Omental fat pad (tissue), 4 donors: ENCODE results near the gene MORN1. TPM values are rescaled to one million over a fixed set of nuclear protein-coding genes. Genes with fewer than 3 reads are reported as not detected.

ENCODE experiments used
- ATAC-seq: fragments of 150-250 bp; one replicate; pipeline ENCODE4 v1.9.1; 2016; ENCODE audit warnings: mild to moderate bottlenecking, moderate library complexity; ENCODE audit not compliant: low FRiP score
- DNase-seq: peaks from one replicate; pipeline ENCODE4 v3.0.0-alpha.2; 2019; ENCODE audit warnings: low spot score
- CTCF ChIP-seq, 3 donors: fragments of 450-650 bp; IDR thresholded peaks; one replicate each; pipeline ENCODE4 v1.5.1; 2016 to 2017; ENCODE audit warnings: antibody characterized with exemption in 3 of 3, mild to moderate bottlenecking in 3 of 3, moderate library complexity in 2 of 3
- total RNA-seq, 4 donors: library from RNA; depleted of rRNA; stranded (reverse); fragments of >200 nt; gene quantifications; one replicate each; pipeline ENCODE4 v1.1.0, GENCODE V29; 2016

MORN1 gene
- total RNA-seq, 4 donors from 2014 or later, result 4.0 to 9.1 (median 6.4) TPM

DNA sequence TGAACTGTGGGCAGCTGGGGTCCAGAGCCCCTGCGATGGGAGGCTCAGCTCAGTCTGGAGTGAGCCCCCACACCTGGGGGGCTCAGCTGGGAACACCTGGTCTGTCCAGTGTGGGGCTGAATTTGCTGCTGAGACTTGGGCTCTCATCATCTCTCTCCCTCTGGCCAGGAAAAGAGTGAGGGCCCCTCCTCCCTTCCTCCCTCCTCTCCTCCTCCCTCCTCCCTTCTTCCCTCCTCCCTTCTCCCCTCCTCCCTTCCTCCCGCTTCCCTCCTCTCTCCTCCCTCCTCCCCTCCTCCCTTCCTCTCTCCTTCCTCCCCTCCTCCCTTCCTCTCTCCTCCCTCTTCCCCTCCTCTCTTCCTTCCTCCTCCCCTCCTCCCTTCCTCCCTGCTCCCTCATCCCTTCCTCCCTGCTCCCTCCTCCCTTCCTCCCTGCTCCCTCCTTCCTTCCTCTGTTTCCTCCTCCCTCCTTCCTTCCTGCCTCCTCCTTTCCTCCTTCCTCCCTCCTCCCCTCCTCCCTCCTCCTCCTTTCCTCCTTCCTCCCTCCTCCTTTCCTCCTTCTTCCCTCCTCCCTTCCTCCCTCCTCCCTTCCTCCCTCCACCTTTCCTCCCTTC lies 44.5 kb upstream of the MORN1 start:
- no peak for TF ChIP-seq CTCF (IDR thresholded peaks at IDR 0.05)

DNA sequence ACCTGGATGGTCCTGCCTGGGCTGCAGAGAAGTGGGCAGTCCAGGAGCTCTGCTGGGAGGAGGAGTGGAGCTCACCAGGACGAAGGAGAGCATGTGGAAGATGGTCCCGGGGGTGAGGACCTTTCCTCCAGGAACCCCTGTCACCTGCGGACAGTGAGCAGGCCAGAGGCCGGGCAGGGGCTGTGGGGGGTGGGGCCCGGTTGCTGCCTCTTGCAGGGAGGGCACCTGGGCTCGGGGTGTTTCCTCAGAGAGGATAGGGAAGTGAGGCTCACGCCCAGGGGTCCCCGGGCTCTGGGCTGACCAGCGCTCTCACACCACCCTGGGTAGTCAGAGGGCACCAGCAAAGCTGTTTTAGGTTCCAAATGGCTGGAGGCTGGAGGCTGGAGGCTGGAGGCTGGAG lies 43.7 kb upstream of the MORN1 start:
- ATAC-seq (no peak), DNase-seq (no peak)
- TF ChIP-seq CTCF (IDR thresholded peaks at IDR 0.05), result no peak

More for the DNA sequence above, 44.5 kb upstream of the MORN1 start:
- DNase-seq (no peak), ATAC-seq (no peak)

- no peak for TF ChIP-seq CTCF (IDR thresholded peaks at IDR 0.05)
- ATAC-seq (no peak), DNase-seq (no peak)
Observed at GRCh38 chr1:2433936-2434655, 42.7 kb upstream of the MORN1 start.

- TF ChIP-seq CTCF (IDR thresholded peaks at IDR 0.05), result no peak
- DNase-seq (no peak), ATAC-seq (no peak)
Observed at GRCh38 chr1:2433196-2433595, 41.8 kb upstream of the MORN1 start.

- no peak for TF ChIP-seq CTCF (IDR thresholded peaks at IDR 0.05)
- ATAC-seq (no peak), DNase-seq (no peak)
Observed at GRCh38 chr1:2432441-2432844, 41.1 kb upstream of the MORN1 start.

- no peak for DNase-seq
- ATAC-seq, result no peak
- no peak for TF ChIP-seq CTCF (IDR thresholded peaks at IDR 0.05)
Observed at GRCh38 chr1:2431518-2431917, 40.2 kb upstream of the MORN1 start.

- no peak for DNase-seq
- no peak for ATAC-seq
- TF ChIP-seq CTCF (IDR thresholded peaks at IDR 0.05), result no peak
Observed at GRCh38 chr1:2431103-2431502, 39.7 kb upstream of the MORN1 start.
